NCI-H510A treated with DMSO at 0.1 percent for 48 hours (cell line): ENCODE data around the gene PSMB10.
"Not testable (repeated sequence)": the region's sequence is repeated elsewhere in the genome, so short reads cannot be mapped to it uniquely, and the experiment has no call there.

ENCODE experiments used
- DNase-seq: peaks from one replicate; lab custom pipeline; 2025; lab: John Stamatoyannopoulos, UW

Gene PSMB10

GRCh38 chr16:67924140-67924906 lies 12.3 kb downstream of the PSMB10 start:
- DNase-seq: no peak

- peak; percentile 37 for DNase-seq
These were observed 13.1 kb downstream of the PSMB10 start for GRCh38 chr16:67923414-67924116.

DNA sequence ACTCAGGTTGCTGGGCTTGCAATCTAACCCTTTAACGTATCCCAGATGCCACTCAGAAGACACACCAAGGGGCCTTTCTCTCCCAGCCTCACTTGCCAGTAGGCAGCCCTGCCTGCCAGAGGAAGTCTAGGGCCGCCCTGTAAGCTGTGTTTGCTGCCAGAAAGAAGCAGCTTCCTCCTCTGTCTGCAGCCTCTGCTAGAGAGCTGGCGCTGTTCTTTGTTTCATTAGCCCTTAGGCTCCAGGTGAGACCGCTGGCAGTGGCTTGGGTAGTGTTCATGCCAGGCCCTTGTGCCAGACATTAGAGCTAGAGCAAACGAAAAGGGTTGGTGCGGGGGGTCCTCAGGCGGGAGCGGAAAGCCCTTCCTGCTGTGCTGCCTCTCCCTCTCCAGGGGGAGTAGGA lies 13.9 kb downstream of the PSMB10 start:
- DNase-seq: peak; percentile 51

DNA sequence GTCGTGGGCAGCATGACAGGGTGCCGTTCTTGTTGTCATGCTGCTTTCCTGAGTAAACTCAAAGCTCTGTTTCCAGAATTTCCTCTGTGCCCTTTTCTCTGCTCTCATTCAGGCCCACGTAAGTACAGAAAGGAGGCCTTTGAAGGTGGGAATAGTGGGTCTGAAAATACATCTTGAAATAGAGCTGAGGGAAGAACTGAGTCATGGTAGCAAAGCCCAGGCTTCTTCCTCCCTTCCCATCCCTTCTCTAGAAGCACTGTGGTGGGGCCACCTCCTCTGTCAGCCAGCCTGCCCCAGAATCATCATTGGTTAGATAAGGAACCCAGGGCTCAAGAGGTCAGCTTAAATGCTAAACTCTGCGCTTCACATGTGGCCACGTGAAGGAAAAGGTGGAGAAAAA lies 14.4 kb downstream of the PSMB10 start:
- DNase-seq: no peak

DNA sequence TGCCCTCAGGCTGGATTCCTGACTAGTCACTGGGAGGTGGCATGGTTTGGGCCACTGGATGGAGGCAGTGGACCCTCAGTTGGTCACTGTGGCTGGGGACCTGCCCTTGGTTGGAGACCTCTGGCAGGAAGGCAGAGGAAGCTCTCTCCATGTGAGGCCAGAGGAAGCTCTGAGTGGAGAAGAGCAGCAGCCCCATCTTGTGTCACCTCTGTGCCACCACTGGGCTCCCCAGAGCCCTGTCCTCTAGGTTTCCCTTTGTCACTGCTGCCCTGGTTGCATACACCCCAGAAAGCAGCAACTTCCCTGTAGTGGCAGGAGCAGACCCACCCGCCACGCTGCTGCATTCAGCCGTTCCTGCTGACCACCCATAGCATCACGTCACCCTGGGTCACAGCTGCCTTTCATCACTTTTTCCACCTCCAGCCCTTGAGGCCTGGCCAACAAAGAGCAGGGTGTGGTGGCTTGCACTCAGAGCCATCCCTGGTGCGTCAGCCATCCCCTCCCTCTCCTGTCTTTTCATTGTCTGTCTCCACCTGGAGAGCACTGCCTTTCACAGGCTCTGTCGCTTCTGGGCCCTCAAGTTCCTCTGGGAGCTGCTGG lies 16.9 kb downstream of the PSMB10 start:
- no peak for DNase-seq

- peak; percentile 42 for DNase-seq
These were observed 18.8 kb downstream of the PSMB10 start for GRCh38 chr16:67917852-67918236.

DNA sequence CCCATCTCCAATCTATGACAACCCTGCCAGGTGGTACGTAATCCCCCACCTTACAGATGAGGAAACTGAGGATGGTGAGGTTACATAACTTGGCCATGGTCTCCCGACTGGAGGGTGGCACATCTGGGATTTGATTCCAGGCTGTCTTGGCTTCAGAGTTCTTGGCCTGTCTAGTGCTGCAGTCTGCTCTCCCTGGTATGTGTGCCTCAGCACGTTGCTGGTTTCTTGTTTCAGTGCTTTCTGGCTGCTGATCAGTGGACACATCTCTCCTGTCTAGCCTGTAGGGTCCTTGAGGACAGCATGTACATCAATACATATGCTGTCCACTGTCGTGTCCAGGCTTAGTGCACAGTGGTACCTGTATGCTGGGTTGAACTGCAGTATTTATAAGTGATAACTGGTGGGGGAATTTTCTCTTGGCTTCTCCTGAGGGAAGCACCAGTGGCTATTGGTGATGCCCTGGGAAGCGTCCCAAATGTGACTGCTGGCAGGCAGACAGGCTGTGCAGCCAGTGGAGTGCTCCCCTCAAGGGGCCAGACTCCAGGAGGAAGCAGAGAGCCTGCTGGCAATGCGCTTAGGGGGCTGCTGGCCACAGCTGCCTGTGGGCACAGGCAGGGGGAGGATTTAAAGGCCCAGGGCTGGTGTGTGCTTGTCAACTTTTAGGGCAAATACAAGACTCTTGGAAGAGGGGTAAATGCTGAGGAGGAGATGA lies 19.4 kb downstream of the PSMB10 start:
- DNase-seq: no peak

GRCh38 chr16:67915831-67916723 lies 20.6 kb downstream of the PSMB10 start:
- no peak for DNase-seq

DNA sequence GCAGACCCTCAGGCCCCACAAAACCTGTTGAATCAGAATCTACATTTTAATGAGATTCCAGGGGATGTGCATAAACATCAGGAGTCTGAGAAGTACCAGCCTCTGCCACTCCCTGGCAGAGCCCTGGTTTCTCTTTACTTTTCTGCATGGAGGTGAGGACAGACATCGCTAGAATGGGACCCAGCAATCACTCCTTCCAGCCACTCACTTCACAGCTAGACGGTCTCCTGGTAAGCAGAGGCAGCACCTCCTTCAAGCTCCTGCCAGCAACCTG lies 21.2 kb downstream of the PSMB10 start:
- not testable (repeated sequence) for DNase-seq

- no peak for DNase-seq
These were observed 21.7 kb downstream of the PSMB10 start for GRCh38 chr16:67914758-67915495.

GRCh38 chr16:67910158-67910557 lies 26.5 kb downstream of the PSMB10 start:
- peak; percentile 15 for DNase-seq

DNA sequence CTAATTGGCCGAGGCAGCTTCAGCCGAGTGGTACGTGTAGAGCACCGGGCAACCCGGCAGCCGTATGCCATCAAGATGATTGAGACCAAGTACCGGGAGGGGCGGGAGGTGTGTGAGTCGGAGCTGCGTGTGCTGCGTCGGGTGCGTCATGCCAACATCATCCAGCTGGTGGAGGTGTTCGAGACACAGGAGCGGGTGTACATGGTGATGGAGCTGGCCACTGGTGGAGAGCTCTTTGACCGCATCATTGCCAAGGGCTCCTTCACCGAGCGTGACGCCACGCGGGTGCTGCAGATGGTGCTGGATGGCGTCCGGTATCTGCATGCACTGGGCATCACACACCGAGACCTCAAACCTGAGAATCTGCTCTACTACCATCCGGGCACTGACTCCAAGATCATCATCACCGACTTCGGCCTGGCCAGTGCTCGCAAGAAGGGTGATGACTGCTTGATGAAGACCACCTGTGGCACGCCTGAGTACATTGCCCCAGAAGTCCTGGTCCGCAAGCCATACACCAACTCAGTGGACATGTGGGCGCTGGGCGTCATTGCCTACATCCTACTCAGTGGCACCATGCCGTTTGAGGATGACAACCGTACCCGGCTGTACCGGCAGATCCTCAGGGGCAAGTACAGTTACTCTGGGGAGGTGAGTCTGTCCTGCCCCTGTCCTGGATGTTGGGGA lies 27.5 kb downstream of the PSMB10 start:
- DNase-seq: no peak

GRCh38 chr16:67907397-67908180 lies 29.1 kb downstream of the PSMB10 start:
- no peak for DNase-seq

- DNase-seq: no peak
These were observed 33.8 kb downstream of the PSMB10 start for GRCh38 chr16:67902831-67903230.

DNA sequence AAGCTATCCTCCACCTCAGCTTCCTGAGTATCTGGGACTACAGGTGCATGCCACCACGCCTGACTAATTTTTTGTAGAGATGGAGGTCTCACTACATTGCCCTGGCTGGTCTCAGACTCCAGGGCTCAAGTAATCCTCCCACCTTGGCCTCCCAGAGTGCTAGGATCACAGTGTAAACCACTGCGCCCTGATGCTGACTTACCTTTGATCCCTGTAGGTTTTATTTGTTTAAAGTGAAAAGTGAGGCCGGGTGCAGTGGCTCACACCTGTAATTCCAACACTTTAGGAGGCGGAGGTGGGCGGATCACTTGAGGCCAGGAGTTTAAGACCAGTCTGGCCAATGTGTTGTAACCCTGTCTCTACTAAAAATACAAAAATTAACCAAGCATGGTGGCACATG lies 34.9 kb downstream of the PSMB10 start:
- no peak for DNase-seq

DNA sequence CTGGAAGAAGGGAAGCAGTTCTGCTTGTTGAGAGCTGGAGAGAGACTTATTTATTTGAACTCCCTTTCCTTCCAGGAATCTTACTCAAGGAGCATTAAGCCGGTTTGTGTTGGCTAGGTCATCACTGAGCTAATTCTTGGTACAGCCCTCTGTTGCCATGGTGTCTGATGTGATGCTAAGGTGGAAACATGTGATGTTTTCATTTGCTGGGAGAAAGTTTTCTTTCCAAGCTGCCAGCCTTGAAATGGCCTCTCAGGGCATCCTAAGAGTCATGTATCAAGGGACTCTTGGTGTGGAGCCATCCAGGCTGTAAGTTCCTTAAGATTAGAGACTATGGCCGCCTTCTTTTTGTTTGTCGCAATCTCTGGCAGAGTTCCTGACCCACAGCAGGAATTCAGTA lies 39.4 kb downstream of the PSMB10 start:
- DNase-seq: no peak

DNA sequence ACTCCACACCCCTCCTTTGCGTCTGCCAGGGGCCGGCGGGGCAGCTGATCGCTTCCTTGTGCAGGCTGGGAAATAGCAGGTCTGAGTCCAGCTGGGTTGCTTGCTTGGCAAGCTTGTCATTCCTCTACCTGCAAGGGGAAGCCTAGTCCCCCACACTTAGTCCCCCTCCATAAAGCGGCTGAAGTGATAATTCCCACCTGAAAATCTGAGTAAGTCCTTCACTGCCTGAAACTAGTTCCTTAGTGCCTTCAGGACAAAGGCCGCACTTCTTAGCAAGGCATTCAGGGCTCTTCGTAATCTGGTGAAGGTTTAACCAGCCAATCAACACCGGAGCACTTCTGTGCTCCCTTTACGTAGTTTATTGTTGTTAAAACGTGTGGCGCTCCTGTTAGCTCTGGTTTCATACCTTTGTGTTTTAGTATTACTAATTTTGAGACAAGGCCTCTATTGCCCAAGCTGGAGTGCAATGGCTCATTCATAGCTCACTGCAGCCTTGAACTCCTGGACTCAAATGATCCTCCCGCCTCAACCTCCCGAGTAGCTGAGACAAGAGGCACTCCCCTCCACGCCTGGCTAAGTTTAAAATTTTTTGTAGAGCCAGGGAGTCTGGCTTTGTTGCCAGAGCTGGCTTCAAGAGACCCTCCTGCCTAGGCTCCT lies 42.8 kb downstream of the PSMB10 start:
- DNase-seq: no peak

- peak; percentile 80 for DNase-seq
These were observed 43.5 kb downstream of the PSMB10 start, which contains the start of gene PSKH1 for GRCh38 chr16:67892899-67893742. Gene PSKH1 (plus strand): TSS chr16:67893254. CDS start chr16:67908750, 15,496 bp downstream.
